PFSK-1 (cell line): ENCODE data around the gene CABLES1.

Experiments
- FOXP2 ChIP-seq: optimal IDR thresholded peaks from 2 replicates; pipeline ENCODE3; 2011; ENCODE audit warnings: borderline replicate concordance, control low read depth, inconsistent platforms; ENCODE audit not compliant: insufficient read depth; ENCODE audit errors: extremely low read length, extremely low read depth
- POLR2AphosphoS5 ChIP-seq: IDR thresholded peaks from 2 replicates; pipeline ENCODE4 v1.6.1; 2012; ENCODE audit warnings: low read depth, mild to moderate bottlenecking, control low read depth, low read length, moderate library complexity
- SIN3A ChIP-seq: IDR thresholded peaks from 2 replicates; pipeline ENCODE4 v1.6.1; 2012; ENCODE audit warnings: mild to moderate bottlenecking, low read length, moderate library complexity, borderline replicate concordance; ENCODE audit not compliant: insufficient read depth
- TAF1 ChIP-seq: IDR thresholded peaks from 2 replicates; pipeline ENCODE4 v1.6.1; 2012; ENCODE audit warnings: low read length, control low read depth, borderline replicate concordance; ENCODE audit not compliant: insufficient read depth
- TF ChIP-seq, protein P1 (sequence below), 2 experiments: IDR thresholded peaks; 2 replicates each; pipeline versions ENCODE4 v1.6.1 to v1.8.0; 2011 to 2012; ENCODE audit warnings: low read depth in 2 of 2, low read length in 2 of 2, control low read depth in 1 of 2, inconsistent platforms in 1 of 2, mild to moderate bottlenecking in 1 of 2, moderate library complexity in 1 of 2; ENCODE audit not compliant: insufficient read depth in 1 of 2

The CABLES1 gene

DNA sequence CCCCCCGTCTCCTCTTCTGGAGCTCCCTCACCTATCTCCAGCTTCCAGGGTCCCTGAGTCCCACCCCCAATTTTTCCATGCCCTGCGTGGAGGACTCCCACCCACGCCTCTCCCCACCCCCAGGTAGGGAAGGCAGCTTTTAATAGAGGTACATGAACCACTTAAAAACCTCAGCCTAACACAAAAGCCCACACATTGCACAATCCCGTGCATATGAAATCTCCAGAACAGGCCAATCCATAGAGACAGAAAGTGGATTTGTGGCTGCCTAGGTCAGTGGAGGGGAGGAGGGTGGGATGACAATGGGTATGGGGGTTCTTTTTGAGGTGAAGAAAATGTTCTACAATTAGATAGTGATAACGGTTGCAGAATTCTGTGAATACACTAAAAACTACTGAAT is 145.6 kb downstream of the CABLES1 start:
- TF ChIP-seq SIN3A (no peak), POLR2AphosphoS5 (no peak), FOXP2 (no peak)
- TF ChIP-seq, protein P1, sequence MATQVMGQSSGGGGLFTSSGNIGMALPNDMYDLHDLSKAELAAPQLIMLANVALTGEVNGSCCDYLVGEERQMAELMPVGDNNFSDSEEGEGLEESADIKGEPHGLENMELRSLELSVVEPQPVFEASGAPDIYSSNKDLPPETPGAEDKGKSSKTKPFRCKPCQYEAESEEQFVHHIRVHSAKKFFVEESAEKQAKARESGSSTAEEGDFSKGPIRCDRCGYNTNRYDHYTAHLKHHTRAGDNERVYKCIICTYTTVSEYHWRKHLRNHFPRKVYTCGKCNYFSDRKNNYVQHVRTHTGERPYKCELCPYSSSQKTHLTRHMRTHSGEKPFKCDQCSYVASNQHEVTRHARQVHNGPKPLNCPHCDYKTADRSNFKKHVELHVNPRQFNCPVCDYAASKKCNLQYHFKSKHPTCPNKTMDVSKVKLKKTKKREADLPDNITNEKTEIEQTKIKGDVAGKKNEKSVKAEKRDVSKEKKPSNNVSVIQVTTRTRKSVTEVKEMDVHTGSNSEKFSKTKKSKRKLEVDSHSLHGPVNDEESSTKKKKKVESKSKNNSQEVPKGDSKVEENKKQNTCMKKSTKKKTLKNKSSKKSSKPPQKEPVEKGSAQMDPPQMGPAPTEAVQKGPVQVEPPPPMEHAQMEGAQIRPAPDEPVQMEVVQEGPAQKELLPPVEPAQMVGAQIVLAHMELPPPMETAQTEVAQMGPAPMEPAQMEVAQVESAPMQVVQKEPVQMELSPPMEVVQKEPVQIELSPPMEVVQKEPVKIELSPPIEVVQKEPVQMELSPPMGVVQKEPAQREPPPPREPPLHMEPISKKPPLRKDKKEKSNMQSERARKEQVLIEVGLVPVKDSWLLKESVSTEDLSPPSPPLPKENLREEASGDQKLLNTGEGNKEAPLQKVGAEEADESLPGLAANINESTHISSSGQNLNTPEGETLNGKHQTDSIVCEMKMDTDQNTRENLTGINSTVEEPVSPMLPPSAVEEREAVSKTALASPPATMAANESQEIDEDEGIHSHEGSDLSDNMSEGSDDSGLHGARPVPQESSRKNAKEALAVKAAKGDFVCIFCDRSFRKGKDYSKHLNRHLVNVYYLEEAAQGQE (IDR thresholded peaks at IDR 0.05; ENCODE audit: insufficient read depth in 1 of 2, low read depth in 2 of 2, low read length in 2 of 2): no peak

- TF ChIP-seq FOXP2 (no peak), POLR2AphosphoS5 (no peak), SIN3A (no peak), TAF1 (no peak)
- TF ChIP-seq, protein P1 (IDR thresholded peaks at IDR 0.05; ENCODE audit: insufficient read depth in 1 of 2, low read depth in 2 of 2, low read length in 2 of 2): no peak
Observed at GRCh38 chr18:23281626-23282436, 146.5 kb downstream of the CABLES1 start.

DNA sequence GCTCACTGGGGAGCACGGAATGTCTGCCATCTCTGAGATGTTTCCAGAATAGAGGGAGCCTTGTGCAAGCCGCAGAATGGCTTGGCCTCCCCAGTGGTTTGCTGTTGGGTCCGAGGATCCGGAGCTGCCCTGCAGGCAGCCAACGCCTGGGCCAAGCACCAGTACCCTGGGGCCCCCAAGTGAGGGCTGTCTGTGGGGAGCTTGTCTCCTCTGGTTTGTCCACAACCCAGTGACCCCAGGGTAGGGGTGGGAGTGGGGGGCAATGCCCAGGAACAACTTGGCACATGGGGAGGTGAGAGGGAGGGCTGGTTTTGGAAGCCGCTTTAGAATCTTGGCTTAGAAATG is 147.1 kb downstream of the CABLES1 start:
- TF ChIP-seq TAF1 (no peak), FOXP2 (no peak), POLR2AphosphoS5 (no peak), SIN3A (no peak)
- TF ChIP-seq, protein P1 (IDR thresholded peaks at IDR 0.05; ENCODE audit: insufficient read depth in 1 of 2, low read depth in 2 of 2, low read length in 2 of 2): no peak

DNA sequence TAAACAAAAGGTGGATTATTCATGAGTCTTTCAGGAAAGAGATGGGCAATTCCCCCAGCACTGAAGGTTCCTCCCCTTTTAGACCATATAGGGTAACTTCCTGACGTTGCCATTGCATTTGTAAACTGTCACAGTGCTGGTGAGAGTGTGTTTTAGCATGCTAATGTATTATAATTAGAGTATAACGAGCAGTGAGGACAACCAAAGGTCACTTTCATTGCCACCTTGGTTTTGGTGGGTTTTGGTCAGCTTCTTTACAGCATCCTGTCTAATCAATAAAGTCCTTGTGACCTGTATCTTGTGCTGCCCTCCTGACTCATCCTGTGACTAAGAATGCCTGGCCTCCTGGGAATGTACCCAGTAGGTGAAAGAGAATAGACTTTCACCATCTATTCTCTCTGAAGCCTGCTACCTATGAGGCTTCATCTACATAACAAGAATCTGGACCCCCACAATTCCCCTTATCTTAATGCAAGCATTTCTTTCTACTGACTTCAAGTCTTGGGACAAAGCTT is 148.7 kb downstream of the CABLES1 start:
- TF ChIP-seq TAF1 (no peak), SIN3A (no peak), FOXP2 (no peak), POLR2AphosphoS5 (no peak)
- TF ChIP-seq, protein P1 (IDR thresholded peaks at IDR 0.05; ENCODE audit: insufficient read depth in 1 of 2, low read depth in 2 of 2, low read length in 2 of 2): no peak
